IMR-90 (cell line): ENCODE results near the gene RGS19.

Experiments used
- CTCF ChIP-seq: conservative IDR thresholded peaks from 2 replicates; pipeline ENCODE4 v1.5.1; 2012; ENCODE audit warnings: mild to moderate bottlenecking, low read depth, low read length, improper control_type of control experiment
- NFE2L2 ChIP-seq: fragments of 150-350 bp; IDR thresholded peaks from 2 replicates; pipeline ENCODE4 v1.6.1; 2016; ENCODE audit warnings: low read depth, mild to moderate bottlenecking, low read length
- POLR2A ChIP-seq: IDR thresholded peaks from 2 replicates; pipeline ENCODE4 v1.6.1; 2012; ENCODE audit warnings: mild to moderate bottlenecking, low read depth, low read length
- RFX5 ChIP-seq: IDR thresholded peaks from 2 replicates; pipeline ENCODE4 v1.8.0; 2012; ENCODE audit warnings: low read depth, mild to moderate bottlenecking, low read length, moderate library complexity
- TF ChIP-seq, protein P1 (sequence below): fragments of 150-350 bp; IDR thresholded peaks from 2 replicates; pipeline ENCODE4 v1.6.1; 2017; ENCODE audit warnings: mild to moderate bottlenecking, antibody characterized with exemption, low read length, low read depth

DNA sequence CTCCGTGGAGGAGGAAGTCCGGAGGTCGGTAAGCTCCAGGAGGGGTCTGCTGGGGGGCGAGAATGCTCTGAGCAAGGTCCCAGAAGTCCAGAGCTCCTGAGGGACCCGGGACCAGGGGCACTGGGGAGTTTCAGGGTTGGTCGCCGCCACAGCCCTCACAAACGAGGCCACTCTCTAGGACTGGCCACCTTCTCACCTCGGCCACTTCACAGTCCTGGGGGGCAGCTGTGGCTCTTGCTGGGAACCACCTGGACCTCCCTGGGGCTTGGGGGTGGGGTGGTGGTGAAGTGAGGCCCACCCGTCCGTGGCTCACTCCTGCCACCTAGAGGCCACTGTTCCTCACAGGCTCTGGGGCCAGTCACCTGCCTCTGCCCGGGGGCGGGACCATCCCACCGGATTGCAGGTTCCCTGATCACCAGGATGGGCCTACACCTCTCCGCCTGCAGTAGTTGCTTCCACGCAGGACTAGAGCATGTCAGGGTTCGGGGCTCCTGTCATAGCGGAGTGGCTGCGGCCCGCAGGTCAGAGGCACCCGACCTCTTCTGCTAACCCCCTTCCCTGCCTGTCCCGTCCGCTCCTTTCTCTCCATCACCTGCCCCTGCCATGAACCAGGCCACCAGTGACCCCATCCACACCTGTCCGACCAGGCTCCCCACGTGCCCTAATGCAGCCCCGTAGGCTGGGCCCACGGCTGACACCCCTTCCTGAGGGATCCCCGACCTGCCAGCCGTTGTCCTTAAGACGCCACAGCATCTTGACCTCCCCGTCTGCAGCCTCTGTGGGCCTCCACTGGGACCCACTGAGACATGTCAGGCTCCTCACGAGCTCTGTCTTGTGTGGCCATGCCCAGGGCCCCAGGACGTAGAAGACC, 21.5 kb downstream of the RGS19 start:
- TF ChIP-seq CTCF, result peak; percentile 77
- TF ChIP-seq POLR2A, result no peak
- TF ChIP-seq, protein P1, sequence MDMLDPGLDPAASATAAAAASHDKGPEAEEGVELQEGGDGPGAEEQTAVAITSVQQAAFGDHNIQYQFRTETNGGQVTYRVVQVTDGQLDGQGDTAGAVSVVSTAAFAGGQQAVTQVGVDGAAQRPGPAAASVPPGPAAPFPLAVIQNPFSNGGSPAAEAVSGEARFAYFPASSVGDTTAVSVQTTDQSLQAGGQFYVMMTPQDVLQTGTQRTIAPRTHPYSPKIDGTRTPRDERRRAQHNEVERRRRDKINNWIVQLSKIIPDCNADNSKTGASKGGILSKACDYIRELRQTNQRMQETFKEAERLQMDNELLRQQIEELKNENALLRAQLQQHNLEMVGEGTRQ, result no peak
- TF ChIP-seq NFE2L2, result no peak
- TF ChIP-seq RFX5, result no peak
